Colon (tissue), 2 donors: ENCODE results near the gene CES2.
"Not testable (repeated sequence)": the region's sequence is repeated elsewhere in the genome, so short reads cannot be mapped to it uniquely, and the experiment has no call there.

Source experiments
- FAIRE-seq: peaks from 2 replicates; lab custom pipeline; 2012; peaks lifted over from hg19 to GRCh38; lab: Jason Lieb, UNC
- donor health status: control.
- donor health status: control.

CES2 gene

DNA sequence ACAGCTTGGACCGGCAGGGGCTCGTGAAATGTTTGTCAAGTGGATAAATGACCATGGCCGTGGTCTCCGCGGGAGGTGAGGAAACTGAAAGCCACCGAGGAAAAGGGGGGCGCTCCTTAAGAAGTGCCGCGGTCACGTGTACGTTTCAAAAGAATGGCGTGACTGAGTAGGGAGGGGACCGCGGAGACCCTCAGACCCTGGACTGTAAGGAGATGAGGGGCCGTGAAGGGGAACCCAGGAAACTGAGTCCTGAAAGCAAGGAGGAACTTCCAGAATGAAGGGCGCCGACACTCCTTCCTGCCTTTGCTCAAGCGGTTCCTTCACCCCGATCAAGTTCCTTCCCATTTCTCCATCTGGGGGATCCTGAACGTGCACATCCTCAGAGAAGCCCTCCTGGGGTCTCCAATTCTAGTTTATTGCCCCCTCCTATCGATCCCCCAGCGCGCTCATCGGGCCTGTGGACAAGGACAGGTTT is 440 bp upstream of the CES2 start:
- not testable (repeated sequence) for FAIRE-seq

DNA sequence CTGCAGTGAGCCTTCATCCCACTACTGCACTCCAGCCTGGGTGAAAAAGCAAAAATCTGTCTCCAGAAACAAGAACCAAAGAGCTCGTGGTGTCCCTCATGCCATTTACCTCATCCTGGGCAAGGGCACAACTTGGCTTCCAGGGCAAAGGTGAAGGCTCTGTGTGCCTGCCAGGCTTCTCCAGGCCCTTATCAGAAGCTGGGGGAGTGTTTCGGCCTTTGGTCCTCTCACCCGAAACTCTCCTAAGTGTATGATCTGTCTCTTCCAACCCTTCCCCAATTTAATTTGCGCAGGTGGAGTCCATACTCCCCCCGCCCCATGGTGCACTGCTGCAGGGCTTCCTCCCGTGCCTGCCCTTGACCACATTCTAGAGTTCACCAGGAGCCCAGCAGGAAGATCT is 1.1 kb downstream of the CES2 start:
- FAIRE-seq: no peak

DNA sequence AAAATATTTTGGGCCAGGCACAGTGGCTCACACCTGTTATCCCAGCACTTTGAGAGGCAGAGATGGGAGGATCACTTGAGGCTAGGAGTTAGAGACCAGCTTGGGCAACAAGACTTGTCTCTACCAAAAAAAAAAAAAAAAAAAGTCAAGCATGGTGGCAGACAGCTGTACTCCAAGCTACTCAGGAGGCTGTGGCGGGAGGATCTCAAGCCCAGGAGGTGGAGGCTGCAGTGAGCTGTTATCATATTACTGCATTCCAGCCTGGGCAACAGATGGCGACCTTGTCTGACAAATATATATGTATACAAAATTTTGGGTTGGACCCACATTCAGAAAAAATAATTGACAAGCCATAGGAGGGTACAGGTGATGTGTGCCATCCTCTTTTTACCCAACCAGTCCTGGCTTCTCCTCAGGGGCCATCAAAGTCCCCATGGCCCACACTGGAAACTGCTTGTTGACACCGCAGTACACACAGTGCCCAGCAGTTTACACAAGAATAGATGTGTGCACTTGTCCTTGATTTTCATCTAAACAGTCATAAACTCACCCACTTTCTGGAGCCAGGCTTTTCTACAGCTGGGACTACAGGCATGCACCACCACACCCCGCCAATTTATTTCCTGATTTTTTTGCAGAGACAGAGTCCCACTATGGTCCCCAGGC is 1.7 kb downstream of the CES2 start:
- no peak for FAIRE-seq

DNA sequence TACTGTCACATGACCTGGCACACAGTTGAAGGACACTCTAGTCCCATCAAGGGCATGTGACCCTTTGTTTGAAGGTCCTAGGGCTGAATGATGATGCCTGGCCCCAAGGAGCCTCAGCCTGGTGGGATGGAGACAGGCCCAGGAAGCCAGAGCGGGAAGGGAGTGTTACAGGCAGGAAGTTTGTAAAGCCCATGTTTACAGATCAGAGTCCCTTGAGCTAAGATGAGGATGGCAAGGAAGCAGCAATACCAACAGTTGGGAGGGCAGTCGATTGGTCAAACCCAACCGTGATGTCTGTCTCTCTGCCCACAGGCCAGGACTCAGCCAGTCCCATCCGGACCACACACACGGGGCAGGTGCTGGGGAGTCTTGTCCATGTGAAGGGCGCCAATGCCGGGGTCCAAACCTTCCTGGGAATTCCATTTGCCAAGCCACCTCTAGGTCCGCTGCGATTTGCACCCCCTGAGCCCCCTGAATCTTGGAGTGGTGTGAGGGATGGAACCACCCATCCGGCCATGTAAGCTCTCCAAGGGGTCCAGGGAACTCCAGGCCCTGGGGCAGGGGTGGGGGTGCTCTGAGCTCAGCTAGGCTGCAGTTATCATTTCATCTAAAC is 2.5 kb downstream of the CES2 start:
- no peak for FAIRE-seq

DNA sequence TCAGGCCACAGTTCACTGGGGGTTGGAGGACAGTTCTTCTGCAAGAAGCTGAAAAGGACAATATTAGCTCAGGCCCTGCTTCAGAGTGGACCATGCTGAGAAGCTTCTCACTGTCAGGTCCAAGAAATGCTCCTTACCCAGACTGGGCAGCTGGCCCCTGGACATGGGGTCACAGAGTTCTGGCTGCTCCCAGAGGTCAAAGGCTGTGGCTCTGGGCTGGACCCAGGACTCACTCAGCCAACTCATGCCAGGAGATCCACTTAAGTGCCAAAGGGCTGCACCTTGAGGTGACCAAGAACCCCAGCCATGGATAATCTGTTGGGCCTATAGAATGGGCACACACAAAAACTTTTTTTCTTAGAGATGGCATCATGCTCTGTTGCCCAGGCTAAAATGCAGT is 4.0 kb downstream of the CES2 start:
- FAIRE-seq: no peak

DNA sequence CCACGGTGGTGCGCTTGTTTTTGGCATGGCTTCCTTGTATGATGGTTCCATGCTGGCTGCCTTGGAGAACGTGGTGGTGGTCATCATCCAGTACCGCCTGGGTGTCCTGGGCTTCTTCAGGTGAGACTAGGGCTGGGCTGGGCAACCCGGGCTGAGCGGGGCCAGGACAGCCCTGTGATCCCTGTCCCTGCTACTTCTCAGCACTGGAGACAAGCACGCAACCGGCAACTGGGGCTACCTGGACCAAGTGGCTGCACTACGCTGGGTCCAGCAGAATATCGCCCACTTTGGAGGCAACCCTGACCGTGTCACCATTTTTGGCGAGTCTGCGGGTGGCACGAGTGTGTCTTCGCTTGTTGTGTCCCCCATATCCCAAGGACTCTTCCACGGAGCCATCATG is 4.9 kb downstream of the CES2 start:
- no peak for FAIRE-seq

DNA sequence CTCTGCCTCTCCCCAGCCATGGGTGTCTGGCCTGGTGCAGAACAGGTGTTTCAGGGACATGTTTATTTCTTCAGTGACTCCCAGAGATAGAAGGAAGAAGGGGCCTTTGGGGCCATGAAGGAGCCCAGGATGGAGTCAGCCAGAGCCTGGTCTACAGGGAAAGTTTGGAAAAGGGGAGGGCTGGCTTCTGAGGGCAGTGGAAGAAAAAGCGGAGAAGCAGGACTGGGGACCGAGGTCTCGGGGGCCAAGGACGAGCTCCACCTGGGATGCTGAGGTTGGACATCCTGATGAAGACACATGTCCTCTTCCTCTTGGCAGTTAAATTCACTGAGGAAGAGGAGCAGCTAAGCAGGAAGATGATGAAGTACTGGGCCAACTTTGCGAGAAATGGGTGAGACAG is 7.7 kb downstream of the CES2 start:
- FAIRE-seq: no peak

DNA sequence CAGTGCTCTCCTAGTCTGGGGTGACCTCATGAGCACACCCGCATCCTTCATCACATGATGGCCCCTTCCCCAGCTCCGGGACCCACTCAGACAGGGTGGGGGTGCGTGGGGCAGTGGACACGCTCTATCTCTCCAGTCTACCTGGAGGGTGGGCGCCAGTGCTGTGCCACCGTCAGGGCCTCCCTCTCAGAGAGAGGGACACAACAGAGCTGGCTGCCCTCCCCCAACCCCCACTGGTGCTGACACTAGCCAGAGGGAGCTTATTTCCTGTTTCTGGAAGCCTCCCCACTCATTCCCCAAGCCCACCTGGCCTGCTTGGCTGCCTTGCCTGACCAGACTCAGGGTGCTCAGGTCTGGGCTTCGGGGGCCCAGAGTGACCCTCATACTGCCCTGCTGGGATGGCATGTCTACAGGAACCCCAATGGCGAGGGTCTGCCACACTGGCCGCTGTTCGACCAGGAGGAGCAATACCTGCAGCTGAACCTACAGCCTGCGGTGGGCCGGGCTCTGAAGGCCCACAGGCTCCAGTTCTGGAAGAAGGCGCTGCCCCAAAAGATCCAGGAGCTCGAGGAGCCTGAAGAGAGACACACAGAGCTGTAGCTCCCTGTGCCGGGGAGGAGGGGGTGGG is 8.2 kb downstream of the CES2 start:
- FAIRE-seq: no peak

DNA sequence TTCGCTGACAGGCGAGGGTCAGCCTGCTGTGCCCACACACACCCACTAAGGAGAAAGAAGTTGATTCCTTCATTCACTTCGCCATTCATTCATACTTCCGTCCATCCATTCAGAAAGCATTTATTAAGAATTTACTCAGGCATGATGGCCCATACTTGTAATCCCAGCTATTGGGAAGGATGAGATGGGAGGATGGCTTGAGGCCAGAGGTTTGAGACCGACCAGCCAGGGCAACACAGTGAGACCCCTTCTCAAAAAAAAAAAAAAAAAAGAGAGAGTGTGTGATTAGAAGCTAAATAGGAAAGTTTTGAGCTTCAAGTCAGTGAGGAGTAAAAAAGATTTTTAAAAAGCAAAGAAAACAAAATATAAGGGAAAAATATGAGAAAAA is 8.7 kb downstream of the CES2 start:
- no peak for FAIRE-seq

DNA sequence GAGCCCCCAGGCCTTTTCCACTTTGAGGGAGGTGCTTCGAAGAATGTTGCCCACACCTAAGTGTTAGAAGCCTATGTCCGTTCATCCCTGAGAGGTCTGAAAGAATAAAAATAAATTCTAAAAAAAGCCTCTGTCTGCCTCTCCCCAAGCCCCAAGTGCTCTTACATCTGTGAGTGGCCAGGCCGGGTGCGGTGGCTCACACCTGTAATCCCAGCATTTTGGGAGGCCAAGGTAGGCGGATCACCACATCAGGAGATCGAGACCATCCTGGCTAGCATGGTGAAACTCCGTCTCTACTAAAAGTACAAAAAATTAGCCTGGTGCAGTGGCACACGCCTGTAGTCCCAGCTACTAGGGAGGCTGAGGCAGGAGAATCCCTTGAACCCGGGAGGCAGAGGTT is 9.7 kb downstream of the CES2 start:
- not testable (repeated sequence) for FAIRE-seq

DNA sequence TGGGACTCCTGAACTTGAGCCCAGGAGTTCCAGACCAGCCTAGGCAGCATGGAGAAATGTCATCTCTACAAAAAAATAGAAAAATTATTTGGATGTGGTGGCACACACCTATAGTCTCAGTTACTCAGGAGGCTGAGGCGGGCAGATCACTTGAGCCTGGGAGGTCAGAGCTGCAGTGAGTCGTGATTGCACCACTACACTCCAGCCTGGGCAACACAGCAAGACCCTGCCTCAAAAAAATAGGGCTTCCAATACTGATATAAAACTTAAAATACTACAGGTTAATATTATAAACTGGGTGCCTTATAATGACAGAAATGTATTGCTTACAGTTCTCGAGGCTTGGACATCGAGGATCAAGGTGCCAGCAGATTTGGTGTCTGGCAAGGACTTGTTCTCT is 10.6 kb downstream of the CES2 start:
- FAIRE-seq: no peak

DNA sequence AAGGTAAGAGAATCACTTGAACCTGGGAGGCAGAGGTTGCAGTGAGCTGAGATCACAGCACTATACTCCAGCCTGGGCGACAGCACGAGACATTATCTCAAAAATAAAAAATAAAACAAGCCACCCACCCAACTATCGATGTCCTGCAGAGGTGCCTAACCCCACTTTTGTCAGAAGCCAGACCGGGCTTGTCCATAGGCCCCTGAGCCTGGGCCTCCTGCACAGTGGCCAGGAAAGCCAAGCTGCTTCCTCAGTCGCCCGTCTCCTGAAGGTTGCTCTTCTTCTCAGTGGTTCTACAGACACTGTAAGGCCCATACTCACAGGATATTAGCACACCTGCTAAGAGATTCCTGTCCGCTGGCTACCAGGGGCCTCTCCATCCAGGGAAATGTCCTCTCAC is 11.2 kb downstream of the CES2 start:
- FAIRE-seq: no peak

DNA sequence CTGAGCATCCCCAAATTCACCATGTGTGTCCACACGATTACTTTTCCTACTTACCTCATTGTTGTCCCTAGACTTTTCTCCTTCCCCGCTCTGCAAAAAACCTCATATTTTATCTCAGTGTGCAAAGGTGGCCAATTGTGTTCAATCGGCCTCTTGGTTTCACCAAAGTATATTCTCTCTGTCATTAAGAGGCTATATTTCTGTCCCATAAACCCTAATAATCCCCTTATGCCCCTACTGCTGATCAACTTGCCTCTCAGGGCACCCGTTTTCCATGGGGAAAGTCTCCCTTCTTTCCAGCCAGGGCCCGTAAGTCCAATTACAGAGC is 11.6 kb downstream of the CES2 start:
- no peak for FAIRE-seq

DNA sequence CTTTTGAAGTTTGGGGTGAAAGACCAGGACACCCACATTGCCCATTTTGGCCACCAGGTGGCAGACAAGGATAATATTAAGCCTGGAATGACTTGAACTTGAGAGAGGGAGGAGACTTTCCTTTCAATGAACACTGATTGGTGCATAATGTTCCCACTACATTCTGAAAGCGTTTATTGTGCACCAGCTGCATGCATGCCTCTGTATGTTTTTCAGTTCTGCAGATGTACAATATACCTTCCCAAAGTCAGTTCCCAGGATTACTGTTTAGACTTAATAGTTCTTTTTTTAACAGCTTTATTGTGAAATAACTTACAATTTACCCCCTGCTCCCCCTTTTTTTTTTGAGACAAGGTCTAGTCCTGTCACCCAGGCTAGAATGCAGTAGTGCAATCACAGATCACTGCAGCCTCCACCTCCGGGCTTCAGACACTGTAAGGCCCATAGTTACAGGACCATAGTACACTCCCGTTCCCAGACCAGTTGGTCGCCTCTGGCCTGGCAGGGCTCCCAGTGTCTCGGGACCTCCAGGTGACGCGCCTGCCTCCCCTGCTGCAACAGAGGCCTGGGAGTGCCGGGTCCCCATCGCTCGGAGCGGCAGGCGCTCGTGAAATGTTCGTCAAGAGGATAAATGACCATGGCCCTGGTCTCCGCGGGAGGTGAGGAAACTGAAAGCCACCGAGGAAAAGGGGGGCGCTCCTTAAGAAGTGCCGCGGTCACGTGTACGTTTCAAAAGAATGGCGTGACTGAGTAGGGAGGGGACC is 12.2 kb downstream of the CES2 start:
- no peak for FAIRE-seq

DNA sequence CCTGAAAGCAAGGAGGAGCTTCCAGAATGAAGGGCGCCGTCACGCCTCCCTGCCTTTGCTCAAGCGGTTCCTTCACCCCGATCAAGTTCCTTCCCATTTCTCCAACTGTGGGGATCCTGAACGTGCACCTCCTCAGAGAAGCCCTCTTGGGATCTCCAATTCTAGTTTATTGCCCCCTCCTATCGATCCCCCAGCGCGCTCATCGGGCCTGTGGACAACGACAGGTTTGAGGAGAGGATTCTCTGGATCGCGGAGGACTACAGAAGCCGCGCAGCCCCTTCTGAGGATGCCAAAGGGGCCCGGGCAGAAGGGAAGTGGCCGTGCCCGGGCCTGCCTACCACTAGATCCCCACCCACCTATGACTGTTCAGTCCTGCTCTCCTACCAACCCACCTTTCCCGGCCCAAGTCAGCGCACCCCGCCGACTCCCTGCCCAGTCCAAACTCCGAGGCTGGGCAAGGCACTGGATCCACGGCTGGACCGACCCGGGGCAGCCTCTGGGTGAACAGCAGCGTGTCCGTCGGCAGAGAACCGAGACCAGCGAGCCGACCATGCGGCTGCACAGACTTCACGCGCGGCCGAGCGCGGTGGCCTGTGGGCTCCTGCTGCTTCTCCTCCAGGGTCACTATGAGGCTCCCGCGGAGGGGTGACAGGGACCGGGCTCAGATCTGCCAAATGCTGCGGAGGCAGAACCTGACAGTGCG is 13.0 kb downstream of the CES2 start:
- no peak for FAIRE-seq

DNA sequence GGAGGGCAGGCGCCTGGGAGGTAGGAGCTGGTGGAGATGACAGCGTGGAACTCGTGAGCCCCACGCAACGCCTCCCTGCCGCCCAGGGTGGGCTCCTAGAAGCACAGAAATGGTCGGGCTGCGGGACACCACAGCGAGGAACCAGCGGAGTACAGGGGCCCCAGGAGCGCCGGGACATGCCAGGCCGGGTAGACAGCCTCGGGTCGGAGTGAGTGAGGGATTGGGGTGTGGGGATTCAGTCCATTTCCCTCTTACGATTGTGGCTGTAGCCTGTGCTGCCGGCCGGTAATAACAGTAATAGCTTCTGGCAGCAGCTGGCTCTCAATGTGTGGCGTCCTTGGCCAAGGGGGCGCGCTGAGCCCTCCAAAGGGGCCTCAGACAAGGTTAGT is 13.5 kb downstream of the CES2 start:
- no peak for FAIRE-seq

DNA sequence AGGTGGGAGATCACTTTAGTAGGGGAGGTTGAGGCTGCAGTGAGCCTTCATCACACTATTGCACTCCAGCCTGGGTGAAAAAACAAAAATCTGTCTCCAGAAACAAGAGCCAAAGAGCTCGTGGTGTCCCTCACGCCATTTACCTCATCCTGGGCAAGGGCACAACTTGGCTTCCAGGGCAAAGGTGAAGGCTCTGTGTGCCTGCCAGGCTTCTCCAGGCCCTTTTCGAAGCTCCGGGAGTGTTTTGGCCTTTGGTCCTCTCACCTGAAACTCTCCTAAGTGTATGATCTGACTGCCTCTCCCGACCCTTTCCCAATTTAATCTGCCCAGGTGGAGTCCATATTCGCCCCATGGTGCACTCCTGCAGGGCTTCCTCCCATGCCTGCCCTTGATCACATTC is 14.2 kb downstream of the CES2 start:
- no peak for FAIRE-seq

DNA sequence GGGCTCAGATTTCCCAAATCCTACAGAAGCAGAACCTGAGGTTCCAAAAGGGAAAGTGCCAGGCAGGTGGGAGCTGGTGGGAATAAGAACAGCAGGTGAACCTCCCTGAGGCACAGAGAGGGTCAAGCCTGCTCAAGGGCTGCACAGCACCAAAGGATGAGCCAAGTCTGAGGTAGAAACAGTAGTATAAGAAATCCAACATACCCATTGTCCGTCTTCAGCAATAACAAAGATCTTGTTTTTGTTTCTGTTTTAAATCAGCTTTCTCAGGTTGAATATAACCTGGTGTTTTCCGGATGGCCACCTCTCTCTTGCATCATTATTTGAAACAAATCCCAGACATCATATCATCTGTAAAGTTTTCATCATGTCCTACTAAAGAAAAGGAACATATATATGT is 15.1 kb downstream of the CES2 start:
- no peak for FAIRE-seq

DNA sequence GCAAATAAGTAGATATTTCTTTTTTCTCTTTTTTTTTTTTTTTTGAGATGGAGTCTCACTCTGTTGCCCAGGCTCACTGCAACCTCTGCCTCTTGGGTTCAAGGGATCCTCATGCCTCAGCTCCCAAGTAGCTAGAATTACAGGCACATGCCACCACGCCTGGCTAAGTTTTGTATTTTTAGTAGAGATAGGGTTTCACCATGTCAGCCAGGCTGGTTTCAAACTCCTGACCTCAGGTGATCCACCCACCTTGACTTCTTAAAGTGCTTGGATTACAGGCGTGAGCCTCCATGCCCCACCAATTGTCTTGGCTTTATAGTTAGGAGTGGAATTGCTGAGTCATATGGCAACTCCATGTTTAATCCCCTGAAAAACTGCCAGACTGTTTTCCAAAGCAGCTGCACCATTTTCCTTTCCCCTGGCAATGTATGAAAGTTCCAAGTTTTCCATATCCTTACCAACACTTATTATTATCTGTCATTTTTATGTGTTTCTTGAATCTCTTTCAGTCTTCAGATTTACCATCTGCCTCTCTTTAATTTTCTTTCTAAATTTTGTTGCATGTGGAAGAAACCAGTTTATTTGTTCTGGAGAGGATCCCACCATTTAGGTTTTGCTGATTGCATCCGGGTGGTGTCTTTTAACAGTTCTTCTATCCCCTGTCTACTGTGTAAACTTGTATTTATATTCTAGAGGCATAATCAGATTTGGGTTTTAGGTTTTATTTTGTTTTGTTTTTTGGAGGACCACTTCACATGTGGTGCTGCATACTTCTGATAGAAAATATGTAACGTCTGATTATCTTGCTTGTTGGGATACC is 15.9 kb downstream of the CES2 start:
- FAIRE-seq: no peak

DNA sequence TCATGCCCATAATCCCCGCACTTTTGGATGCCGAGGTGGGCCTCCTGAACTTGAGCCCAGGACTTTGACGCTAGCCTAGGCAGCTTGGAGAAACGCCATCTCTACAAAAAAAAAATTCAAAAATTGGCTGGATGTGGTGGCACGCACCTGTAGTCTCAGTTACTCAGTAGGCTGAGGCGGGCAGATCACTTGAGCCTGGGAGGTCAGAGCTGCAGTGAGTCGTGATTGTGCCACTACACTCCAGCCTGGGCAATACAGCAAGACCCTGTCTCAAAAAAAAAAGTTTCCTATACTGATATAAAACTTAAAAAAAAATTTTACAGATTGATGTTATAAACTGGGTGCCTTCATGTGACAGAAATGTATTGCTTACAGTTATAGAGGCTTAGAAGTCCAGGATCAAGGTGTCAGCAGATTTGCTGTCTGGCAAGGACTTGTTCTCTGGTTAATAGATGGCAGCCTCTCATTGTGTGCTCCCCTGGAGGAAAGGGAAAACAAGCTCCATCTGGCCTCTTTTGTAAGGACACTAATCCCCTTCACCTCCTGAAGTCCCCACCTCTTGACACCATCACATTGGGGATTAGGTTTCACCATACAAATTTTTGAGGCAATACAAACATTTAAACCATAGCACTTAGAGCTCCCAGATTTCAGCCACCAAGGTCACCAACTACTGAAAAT is 17.3 kb downstream of the CES2 start:
- FAIRE-seq: no peak

DNA sequence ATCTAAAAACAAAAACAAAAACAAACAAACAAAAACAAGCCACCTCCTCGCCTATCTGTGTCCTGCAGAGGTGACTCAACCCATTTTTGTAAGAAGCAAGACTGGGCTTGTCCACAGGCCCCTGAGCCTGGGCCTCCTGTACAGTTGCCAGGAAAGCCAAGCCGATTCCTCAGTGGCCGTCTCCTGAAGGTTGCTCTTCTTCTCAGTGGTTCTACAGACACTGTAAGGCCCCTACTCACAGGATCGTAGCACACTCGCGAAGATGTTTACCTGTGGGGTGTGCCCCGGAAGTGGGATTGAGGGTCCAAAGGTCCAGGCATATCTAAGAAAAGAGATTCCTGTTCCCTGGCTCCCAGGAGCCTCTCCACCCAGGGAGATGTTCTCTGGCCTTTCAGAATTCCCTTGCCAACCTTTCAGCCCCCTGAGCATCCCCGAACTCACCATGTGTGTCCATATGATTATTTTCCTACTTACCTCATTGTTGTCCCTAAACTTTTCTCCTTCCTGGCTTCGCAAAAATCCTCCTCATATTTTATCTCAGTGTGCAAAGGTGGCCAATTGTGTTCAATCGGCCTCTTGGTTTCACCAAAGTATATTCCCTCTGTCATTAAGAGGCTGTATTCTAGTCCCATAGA is 18.3 kb downstream of the CES2 start:
- FAIRE-seq: no peak
